ENCODE measurements around the gene SHROOM1. TPM values are rescaled to one million over a fixed set of nuclear protein-coding genes. Genes with fewer than 3 reads are reported as not detected.

The SHROOM1 gene
- total and polyA plus RNA-seq, 2 of the 8 experiments (the other 6 are each of a cell fraction or from before 2014, with no cell fraction given): 3.9 to 5.2 TPM

DNA sequence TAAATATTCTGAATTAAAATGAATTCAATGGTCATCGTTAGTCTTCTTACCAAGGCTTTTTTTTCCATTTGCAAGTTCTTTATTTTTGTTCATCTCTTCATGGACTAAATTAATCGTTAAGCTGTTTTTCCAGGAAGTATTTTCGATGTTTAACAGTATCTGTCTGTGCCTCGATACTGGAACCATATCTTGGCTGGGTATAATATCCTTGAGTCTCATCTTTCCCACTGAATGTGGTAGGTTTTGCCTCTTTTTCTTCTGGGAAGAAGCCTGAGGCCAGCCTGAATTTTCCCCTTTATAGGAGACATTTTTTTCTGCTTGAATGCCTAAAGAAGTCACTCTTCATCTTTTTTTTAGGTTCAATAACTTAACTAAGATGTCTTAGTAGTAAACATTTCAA is 49.4 kb downstream of the SHROOM1 start:
- 86% methylated on average over 4 of the region's 4 CpGs; no CpG with 5 or more reads in 1 of the 2 experiments for WGBS, 2 experiments (ENCODE audit: extremely low coverage in 1 of 2, insufficient coverage in 1 of 2, insufficient read length in 1 of 2, insufficient replicate concordance in 2 of 2, low coverage in 1 of 2, low lambda C conversion rate in 2 of 2, missing lambda C conversion rate in 1 of 2)
- H3K9me3 ChIP-seq (ENCODE audit: insufficient read depth in 2 of 2, low read depth in 1 of 2, low read length in 1 of 2): no peaks in the 10 kb centered on the region
- no peak overlapping the region for H3K4ac ChIP-seq (replicated peaks; ENCODE audit: insufficient read length, low read depth, low read length)
- no peak overlapping the region for H2AFZ ChIP-seq (ENCODE audit: low read length)
- no peak overlapping the region for H2BK15ac ChIP-seq (ENCODE audit: low read length)
- peaks cover 0 to 5% (median 1%) of the 10 kb centered on the region in 4 experiments; a peak in 5 of 7 replicates for H3K4me1 ChIP-seq (replicated peaks in 1 of 4; ENCODE audit: control insufficient read depth in 3 of 4, insufficient read depth in 4 of 4, low read length in 3 of 4)
- H3K79me2 ChIP-seq (ENCODE audit: control insufficient read depth in 1 of 2, insufficient read depth in 2 of 2, low read length in 2 of 2): no peaks in the 10 kb centered on the region
- H3K23me2 ChIP-seq (ENCODE audit: low read depth, low read length): peaks cover 10% of the 10 kb centered on the region
- no peak overlapping the region for H2AK5ac ChIP-seq (ENCODE audit: low read depth, low read length)
- no peak overlapping the region for H2BK20ac ChIP-seq (ENCODE audit: low read length)
- H3K27me3 ChIP-seq (replicated peaks in 1 of 4; ENCODE audit: control insufficient read depth in 3 of 4, extremely low read depth in 1 of 4, insufficient read depth in 3 of 4, low read length in 3 of 4): peaks cover 2 to 34% (median 22%) of the 10 kb centered on the region in 4 experiments
- no peak overlapping the region for H3K9ac ChIP-seq (replicated peaks in 1 of 4; ENCODE audit: extremely low read depth in 1 of 4, low read depth in 3 of 4, low read length in 3 of 4)
- H4K91ac ChIP-seq (replicated peaks; ENCODE audit: insufficient read length, low read length): no peak overlapping the region
- no peak overlapping the region for H3K4me3 ChIP-seq (ENCODE audit: extremely low read depth in 1 of 4, insufficient read depth in 2 of 4, low read depth in 3 of 4, low read length in 4 of 4)
- H2BK120ac ChIP-seq (replicated peaks; ENCODE audit: low read depth, low read length): no peak overlapping the region
- TF ChIP-seq RNF2 (IDR thresholded peaks at IDR 0.05; ENCODE audit: borderline replicate concordance, low read depth, low read length, missing control alignments, poor library complexity, severe bottlenecking): no peak
- no peak for TF ChIP-seq NANOG (IDR thresholded peaks at IDR 0.05; ENCODE audit: insufficient read depth, low read depth, low read length, poor library complexity, severe bottlenecking)
- TF ChIP-seq SP1 (IDR thresholded peaks at IDR 0.05; ENCODE audit: low read depth, low read length): no peak
- ChIA-PET CTCF (ENCODE audit: partially characterized antibody) (interaction anchor here (1.1 to 1.7 kb wide), 3 partner anchors 8 to 27 kb away, joined by 3 to 11 read pairs (median 5); no protein-coding TSS in a partner anchor), POLR2A (ENCODE audit: partially characterized antibody) (no interaction called here)
- no peak overlapping the region for H3K18ac ChIP-seq (ENCODE audit: extremely low read depth, low read length)
- H4K20me1 ChIP-seq (replicated peaks in 1 of 2; ENCODE audit: control insufficient read depth in 1 of 2, insufficient read depth in 2 of 2, low read length in 2 of 2): no peaks in the 10 kb centered on the region
- no peak overlapping the region for H2BK5ac ChIP-seq (ENCODE audit: low read depth, low read length)
- H3K36me3 ChIP-seq (ENCODE audit: control insufficient read depth in 2 of 4, insufficient read depth in 4 of 4, low read length in 3 of 4): no peaks in the 10 kb centered on the region
- no peaks in the 10 kb centered on the region for H3K79me1 ChIP-seq (ENCODE audit: low read depth, low read length)
- no peak for FAIRE-seq
- no peak overlapping the region for H4K8ac ChIP-seq (ENCODE audit: extremely low read depth, insufficient read depth, low read length)
- H3K56ac ChIP-seq (replicated peaks; ENCODE audit: insufficient read length, low read depth, low read length): no peak overlapping the region
- H3K27ac ChIP-seq (ENCODE audit: low read depth, low read length): no peak overlapping the region
- H3K23ac ChIP-seq (ENCODE audit: insufficient read length): no peak overlapping the region
- H4K5ac ChIP-seq (ENCODE audit: insufficient read length, low read depth, low read length): no peak overlapping the region
- DNase-seq (ENCODE audit: low read depth in 1 of 2, low spot score in 2 of 2): no peak
- no peak overlapping the region for H3K4me2 ChIP-seq (ENCODE audit: insufficient read depth in 1 of 2, low read depth in 2 of 2, low read length in 2 of 2)
- H3K14ac ChIP-seq (ENCODE audit: insufficient read length): no peak overlapping the region
- H2BK12ac ChIP-seq (ENCODE audit: low read depth, low read length): no peak overlapping the region

All from H1 (cell line).